ENCODE measurements around the gene MPEG1. TPM values are rescaled to one million over a fixed set of nuclear protein-coding genes. Genes with fewer than 3 reads are reported as not detected.

The MPEG1 gene
- total RNA-seq: under 0.01 and 0.14 TPM in 2 replicates

GRCh38 chr11:59212744-59213631, at the start of gene MPEG1:
MPEG1 (minus strand) TSS chr11:59212927; CDS start chr11:59212865, 62 bp downstream.

GRCh38 chr11:59171508-59172322, 41.0 kb downstream of the MPEG1 start, which contains the start of gene DTX4:
DTX4 (plus strand) TSS chr11:59172132; CDS start chr11:59172596, 464 bp downstream.

Small RNA genes within 50 kb of the gene (small RNA-seq; reads per million reads assigned to genes)
- not detected for gene RN7SL42P (ENCODE audit: low replicate concordance)

Other genes starting within 250 kb of the MPEG1 start
- gene GLYATL1B, start 126.6 kb downstream of the MPEG1 start, total RNA-seq: not detected in 2 replicates
- gene FAM111B, start 105.7 kb downstream of the MPEG1 start, total RNA-seq: under 0.01 and 11.5 TPM in 2 replicates
- gene FAM111A, start 70.1 kb downstream of the MPEG1 start, total RNA-seq: 30.6 and 81.3 TPM in 2 replicates
- gene DTX4, start 40.8 kb downstream of the MPEG1 start, total RNA-seq: 3.7 and 5.3 TPM in 2 replicates
- gene OR5AN1, start 146.0 kb upstream of the MPEG1 start, total RNA-seq: not detected in 2 replicates
- gene OR5A2, start 213.5 kb upstream of the MPEG1 start, total RNA-seq: not detected in 2 replicates
- gene OR5A1, start 223.5 kb upstream of the MPEG1 start, total RNA-seq: not detected in 2 replicates
- not detected in 2 replicates for gene OR4D6, start 244.0 kb upstream of the MPEG1 start, total RNA-seq

Measured in placental pericyte (primary cell).